SK-N-MC (cell line): Measurements from ENCODE around the gene ZFP36.

Source experiments
- DNase-seq: peaks from one replicate; pipeline ENCODE4 v3.0.0-alpha.2; 2011; ENCODE audit warnings: low read depth, low spot score
- H3K27ac ChIP-seq: fragments of 200-600 bp; sonication (generic); 2 replicates; pipeline ENCODE4 v1.5.1; 2016; ENCODE audit warnings: mixed run types
- H3K36me3 ChIP-seq: fragments of 200-600 bp; sonication (generic); 2 replicates; pipeline ENCODE4 v1.6.1; 2017; ENCODE audit warnings: antibody characterized with exemption, low read length, mixed read lengths; ENCODE audit not compliant: insufficient read depth
- H3K4me3 ChIP-seq: fragments of 200-600 bp; sonication (generic); 2 replicates; pipeline ENCODE4 v1.5.1; 2016
- H3K9ac ChIP-seq: fragments of 200-600 bp; sonication (generic); 2 replicates; pipeline ENCODE4 v1.8.0; 2017; ENCODE audit warnings: mixed run types, mixed read lengths; ENCODE audit not compliant: insufficient read length
- H3K9me3 ChIP-seq: fragments of 200-600 bp; sonication (generic); 2 replicates; pipeline ENCODE4 v1.6.1; 2017; ENCODE audit warnings: low read depth, mild to moderate bottlenecking, antibody characterized with exemption, low read length, moderate library complexity, mixed read lengths
- EZH2 ChIP-seq: fragments of 200-600 bp; sonication (generic); IDR thresholded peaks from one replicate; pipeline ENCODE4 v1.6.1; 2017; ENCODE audit warnings: antibody characterized with exemption
- FOXP2 ChIP-seq: optimal IDR thresholded peaks from 2 replicates; pipeline ENCODE3; 2011; ENCODE audit warnings: mild to moderate bottlenecking, moderate library complexity; ENCODE audit not compliant: insufficient read depth; ENCODE audit errors: extremely low read length, control extremely low read depth
- POLR2AphosphoS5 ChIP-seq: IDR thresholded peaks from 2 replicates; pipeline ENCODE4 v1.6.1; 2012; ENCODE audit warnings: mild to moderate bottlenecking, low read depth, low read length, borderline replicate concordance

ZFP36 gene

GRCh38 chr19:39417463-39418181 lies 11.0 kb downstream of the ZFP36 start:
- Histone ChIP-seq H3K36me3 (peaks cover 41% of the 10 kb centered on the region), H3K4me3 (no peak overlapping the region), H3K9me3 (no peaks in the 10 kb centered on the region), H3K27ac (no peak overlapping the region), H3K9ac (no peak overlapping the region)
- TF ChIP-seq EZH2 (no peak), FOXP2 (no peak), POLR2AphosphoS5 (no peak)
- DNase-seq, result no peak

GRCh38 chr19:39419003-39419402 lies 12.4 kb downstream of the ZFP36 start:
- no peak for DNase-seq
- no peak overlapping the region for H3K27ac ChIP-seq
- TF ChIP-seq POLR2AphosphoS5, result no peak
- no peak for TF ChIP-seq FOXP2
- no peak for TF ChIP-seq EZH2
- H3K36me3 ChIP-seq, result peaks cover 47% of the 10 kb centered on the region
- no peaks in the 10 kb centered on the region for H3K9me3 ChIP-seq
- H3K4me3 ChIP-seq, result no peak overlapping the region
- no peak overlapping the region for H3K9ac ChIP-seq

GRCh38 chr19:39420769-39421168 lies 14.1 kb downstream of the ZFP36 start:
- no peak overlapping the region for H3K27ac ChIP-seq
- H3K36me3 ChIP-seq, result peaks cover 43% of the 10 kb centered on the region
- no peak overlapping the region for H3K4me3 ChIP-seq
- no peaks in the 10 kb centered on the region for H3K9me3 ChIP-seq
- no peak for DNase-seq
- no peak for TF ChIP-seq EZH2
- no peak for TF ChIP-seq POLR2AphosphoS5
- TF ChIP-seq FOXP2, result no peak
- no peak overlapping the region for H3K9ac ChIP-seq

GRCh38 chr19:39422020-39422419 lies 15.4 kb downstream of the ZFP36 start:
- H3K36me3 ChIP-seq, result peaks cover 31% of the 10 kb centered on the region
- no peak overlapping the region for H3K27ac ChIP-seq

GRCh38 chr19:39423258-39424086 lies 16.8 kb downstream of the ZFP36 start:
- no peak for TF ChIP-seq FOXP2
- TF ChIP-seq EZH2, result no peak
- no peak for TF ChIP-seq POLR2AphosphoS5
- no peak for DNase-seq
- H3K9me3 ChIP-seq, result no peaks in the 10 kb centered on the region
- H3K36me3 ChIP-seq, result peaks cover 26% of the 10 kb centered on the region
- no peak overlapping the region for H3K27ac ChIP-seq
- H3K4me3 ChIP-seq, result no peak overlapping the region
- no peak overlapping the region for H3K9ac ChIP-seq

More at GRCh38 chr19:39422020-39422419, 15.4 kb downstream of the ZFP36 start:
- Histone ChIP-seq H3K4me3 (no peak overlapping the region), H3K9me3 (no peaks in the 10 kb centered on the region), H3K9ac (no peak overlapping the region)
- no peak for TF ChIP-seq FOXP2
- no peak for TF ChIP-seq EZH2
- TF ChIP-seq POLR2AphosphoS5, result no peak
- DNase-seq, result no peak

GRCh38 chr19:39424934-39425333 lies 18.3 kb downstream of the ZFP36 start:
- peaks cover 19% of the 10 kb centered on the region; the same call in 1 of the 2 replicates for H3K36me3 ChIP-seq
- 0 out of 2 replicates have a peak overlapping the region, but pooled peaks have one; percentile 9 for H3K27ac ChIP-seq
- no peak for DNase-seq
- H3K9me3 ChIP-seq, result no peaks in the 10 kb centered on the region
- H3K9ac ChIP-seq, result no peak overlapping the region
- no peak overlapping the region for H3K4me3 ChIP-seq
- TF ChIP-seq POLR2AphosphoS5 (no peak), EZH2 (no peak), FOXP2 (no peak)

GRCh38 chr19:39425744-39426143 lies 19.1 kb downstream of the ZFP36 start:
- peaks cover 13% of the 10 kb centered on the region; the same call in 1 of the 2 replicates for H3K36me3 ChIP-seq
- 0 out of 2 replicates have a peak overlapping the region, but pooled peaks have one; percentile 9 for H3K27ac ChIP-seq
- TF ChIP-seq FOXP2, result no peak
- no peak for TF ChIP-seq EZH2
- no peak; the same call in 1 of the 2 replicates for TF ChIP-seq POLR2AphosphoS5
- no peak overlapping the region for H3K9ac ChIP-seq
- no peaks in the 10 kb centered on the region for H3K9me3 ChIP-seq
- no peak overlapping the region for H3K4me3 ChIP-seq
- no peak for DNase-seq

- Histone ChIP-seq H3K4me3 (no peak overlapping the region), H3K9me3 (no peaks in the 10 kb centered on the region), H3K36me3 (peaks cover 12% of the 10 kb centered on the region; the same call in 1 of the 2 replicates), H3K27ac (peak overlapping the region; percentile 42), H3K9ac (no peak overlapping the region)
- DNase-seq, result no peak
- no peak for TF ChIP-seq POLR2AphosphoS5
- no peak for TF ChIP-seq FOXP2
- TF ChIP-seq EZH2, result no peak
Observed at GRCh38 chr19:39426170-39426569, 19.5 kb downstream of the ZFP36 start.

GRCh38 chr19:39427707-39428106 lies 21.1 kb downstream of the ZFP36 start:
- no peak overlapping the region for H3K4me3 ChIP-seq
- no peak for DNase-seq
- no peaks in the 10 kb centered on the region for H3K9me3 ChIP-seq
- H3K27ac ChIP-seq, result no peak overlapping the region
- H3K36me3 ChIP-seq, result peaks cover 14% of the 10 kb centered on the region
- TF ChIP-seq POLR2AphosphoS5 (no peak), EZH2 (no peak), FOXP2 (no peak)
- H3K9ac ChIP-seq, result no peak overlapping the region
